ENCODE results near the gene CRISPLD2.

DNA sequence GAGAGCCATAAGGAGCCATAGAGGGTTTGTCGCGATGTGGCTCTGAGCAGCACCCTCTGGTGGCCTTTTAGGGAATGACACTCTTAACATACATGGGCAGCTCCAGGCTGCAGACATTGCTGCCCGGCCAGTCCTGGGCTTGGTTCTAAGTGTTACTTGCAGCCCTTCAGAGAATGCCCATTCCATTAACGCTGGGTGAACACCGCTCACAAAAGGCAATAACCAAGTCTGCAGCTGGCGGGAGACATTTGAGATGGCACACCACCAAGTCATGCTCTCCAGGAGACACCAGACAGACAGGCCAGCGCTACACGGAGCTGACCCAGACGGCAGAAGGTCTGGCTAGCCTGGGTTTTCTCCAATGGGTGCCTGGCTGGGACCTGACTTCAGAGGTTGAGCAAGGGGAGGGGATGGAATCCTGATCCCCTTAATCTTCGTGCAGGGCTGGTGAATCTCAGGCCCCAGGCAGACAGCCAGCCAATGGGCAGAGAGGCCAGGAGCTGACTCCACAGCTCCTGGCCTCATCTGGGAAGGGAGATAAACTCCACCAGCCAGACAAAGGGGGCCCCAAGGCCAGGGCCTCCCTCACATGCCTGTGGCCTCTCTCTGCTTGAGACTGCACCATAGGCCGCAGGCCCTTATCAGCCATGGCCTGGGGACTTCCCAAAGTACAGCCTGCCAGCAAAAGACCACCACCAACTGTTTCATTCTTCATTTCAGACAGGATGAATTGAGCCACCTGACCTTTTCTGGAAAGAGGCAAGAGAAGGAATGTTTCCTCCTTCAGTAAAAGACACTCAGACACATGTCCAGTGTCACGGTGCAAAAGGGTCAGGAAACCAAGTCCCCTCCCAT lies 132.8 kb downstream of the CRISPLD2 start:
- TF ChIP-seq TARDBP (IDR thresholded peaks at IDR 0.05): no peak
- no peak for TF ChIP-seq BHLHE40 (IDR thresholded peaks at IDR 0.05; ENCODE audit: borderline replicate concordance)
- no peak for TF ChIP-seq ZNF384 (IDR thresholded peaks at IDR 0.05)
- no peak for TF ChIP-seq SUZ12 (IDR thresholded peaks at IDR 0.05)
- TF ChIP-seq, protein P1, sequence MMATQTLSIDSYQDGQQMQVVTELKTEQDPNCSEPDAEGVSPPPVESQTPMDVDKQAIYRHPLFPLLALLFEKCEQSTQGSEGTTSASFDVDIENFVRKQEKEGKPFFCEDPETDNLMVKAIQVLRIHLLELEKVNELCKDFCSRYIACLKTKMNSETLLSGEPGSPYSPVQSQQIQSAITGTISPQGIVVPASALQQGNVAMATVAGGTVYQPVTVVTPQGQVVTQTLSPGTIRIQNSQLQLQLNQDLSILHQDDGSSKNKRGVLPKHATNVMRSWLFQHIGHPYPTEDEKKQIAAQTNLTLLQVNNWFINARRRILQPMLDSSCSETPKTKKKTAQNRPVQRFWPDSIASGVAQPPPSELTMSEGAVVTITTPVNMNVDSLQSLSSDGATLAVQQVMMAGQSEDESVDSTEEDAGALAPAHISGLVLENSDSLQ (IDR thresholded peaks at IDR 0.05): no peak
- TF ChIP-seq ELF4 (IDR thresholded peaks at IDR 0.05): no peak
- no peak for TF ChIP-seq HDGF (IDR thresholded peaks at IDR 0.05; ENCODE audit: borderline replicate concordance)
- TF ChIP-seq FOXM1 (IDR thresholded peaks at IDR 0.05; ENCODE audit: borderline replicate concordance): no peak
- no peak for TF ChIP-seq LEF1 (IDR thresholded peaks at IDR 0.05; ENCODE audit: borderline replicate concordance)
- TF ChIP-seq FOXK2 (IDR thresholded peaks at IDR 0.05): no peak
